SU-DHL-6 (cell line): Measurements from ENCODE around the gene ACOT8.

Experiments used
- H2AFZ ChIP-seq: fragments of 200-600 bp; sonication (generic); 2 replicates; pipeline ENCODE4 v1.6.1; 2014; ENCODE audit warnings: low read depth, mild to moderate bottlenecking, moderate library complexity, mixed read lengths, antibody characterized with exemption, low read length; ENCODE audit not compliant: severe bottlenecking
- H3F3A ChIP-seq: fragments of 200-600 bp; shearing (Covaris generic); 2 replicates; pipeline ENCODE4 v1.6.0; 2016; ENCODE audit warnings: antibody characterized with exemption, mild to moderate bottlenecking; ENCODE audit not compliant: insufficient read depth
- H3K27ac ChIP-seq: fragments of 200-600 bp; sonication (generic); 2 replicates; pipeline ENCODE4 v1.5.1; 2016; ENCODE audit warnings: low read depth, mild to moderate bottlenecking, low read length, moderate library complexity, mixed read lengths
- H3K27me3 ChIP-seq: fragments of 200-600 bp; sonication (generic), shearing (Covaris generic); 2 replicates; pipeline ENCODE4 v1.6.0; 2014; ENCODE audit warnings: mild to moderate bottlenecking, low read length
- H3K36me3 ChIP-seq: fragments of 200-600 bp; sonication (generic); 2 replicates; pipeline ENCODE4 v1.6.1; 2014; ENCODE audit warnings: mild to moderate bottlenecking, low read length, mixed read lengths
- H3K4me2 ChIP-seq: fragments of 300-600, 200-600 bp; shearing (Covaris generic), sonication (generic); 2 replicates; pipeline ENCODE4 v1.6.0; 2014; ENCODE audit warnings: low read length, low read depth, mild to moderate bottlenecking; ENCODE audit not compliant: poor library complexity, severe bottlenecking
- H3K4me3 ChIP-seq: fragments of 200-600 bp; sonication (generic); 2 replicates; pipeline ENCODE4 v1.5.1; 2014; ENCODE audit warnings: antibody characterized with exemption, low read length, mild to moderate bottlenecking, mixed read lengths; ENCODE audit not compliant: insufficient read depth, poor library complexity, severe bottlenecking
- H3K79me2 ChIP-seq: fragments of 200-600 bp; sonication (generic); 2 replicates; pipeline ENCODE4 v1.6.1; 2014; ENCODE audit warnings: mild to moderate bottlenecking, low read length, moderate library complexity; ENCODE audit not compliant: insufficient read depth
- H3K9ac ChIP-seq: fragments of 200-600 bp; sonication (generic); 2 replicates; pipeline ENCODE4 v1.7.0; 2014; ENCODE audit warnings: mild to moderate bottlenecking, low read length
- H3K9me2 ChIP-seq: fragments of 200-600 bp; sonication (generic); replicated peaks from 2 replicates; pipeline ENCODE4 v1.6.1; 2014; ENCODE audit warnings: low read length; ENCODE audit not compliant: insufficient read depth
- H3K9me3 ChIP-seq: fragments of 200-600 bp; sonication (generic); 2 replicates; pipeline ENCODE4 v1.6.1; 2014; ENCODE audit warnings: low read length, mixed read lengths; ENCODE audit not compliant: insufficient read depth
- H4K20me1 ChIP-seq: fragments of 200-600 bp; sonication (generic); 2 replicates; pipeline ENCODE4 v1.6.1; 2014; ENCODE audit warnings: low read depth, mild to moderate bottlenecking, antibody characterized with exemption, low read length, moderate library complexity, mixed read lengths
- EZH2phosphoT487 ChIP-seq: fragments of 200-600 bp; sonication (generic), shearing (Covaris generic); conservative IDR thresholded peaks from 2 replicates; pipeline ENCODE4 v1.6.1; 2018; ENCODE audit warnings: mild to moderate bottlenecking, antibody characterized with exemption, low read length, moderate library complexity, mixed read lengths
- TF ChIP-seq, protein P1 (sequence below): fragments of 200-600 bp; sonication (generic); IDR thresholded peaks from one replicate; pipeline ENCODE4 v1.5.1; 2017; ENCODE audit warnings: antibody characterized with exemption, mild to moderate bottlenecking, low read length, moderate library complexity; ENCODE audit not compliant: insufficient read depth, poor library complexity, severe bottlenecking

Gene ACOT8

DNA sequence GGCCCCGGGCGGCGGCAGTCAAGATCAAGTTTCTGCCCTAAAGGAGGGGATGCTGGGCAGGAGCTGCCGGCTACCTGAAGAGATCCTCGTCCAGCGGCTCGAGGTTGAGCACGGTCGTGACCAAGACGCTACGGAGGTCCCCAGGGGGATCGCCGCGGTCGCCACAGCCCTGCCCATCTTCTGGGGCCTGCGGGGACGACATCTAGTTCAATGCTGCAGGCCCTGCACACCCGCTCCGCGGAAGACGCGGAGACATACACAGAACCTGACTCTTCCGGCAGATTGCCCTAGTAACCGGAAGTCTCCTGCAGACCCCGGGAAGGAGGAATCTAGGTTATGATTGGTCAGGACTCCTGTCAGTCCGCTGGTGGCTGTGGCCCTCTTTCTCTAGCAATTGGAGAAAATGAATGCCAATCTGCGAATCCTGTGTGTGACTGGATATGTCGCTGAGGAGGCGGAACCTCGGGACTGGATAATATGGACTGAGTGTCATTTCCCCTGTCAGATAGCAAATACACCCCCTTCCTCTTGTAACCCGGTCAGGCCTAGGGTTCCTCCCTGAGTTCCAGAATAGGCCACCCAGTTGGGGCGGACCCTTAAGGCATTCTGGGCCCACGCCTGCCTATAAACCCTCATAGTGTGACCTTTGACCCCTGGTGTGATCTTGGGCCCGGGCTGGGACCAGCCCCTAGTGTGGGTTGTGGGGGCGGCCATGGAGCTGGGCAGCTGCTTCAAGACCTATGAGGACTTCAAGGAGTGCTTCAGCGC lies at the start of gene ACOT8, which contains the start of gene ZSWIM3:
ACOT8 (minus strand) TSS at position 279 of the 768 bp plus-strand sequence; CDS start at position 202, 77 bp downstream.
ZSWIM3 (plus strand) TSS at position 501 of the 768 bp plus-strand sequence; CDS start at position 713, 212 bp downstream.
- peak within 1 kb of the TSS; percentile 95 for H3K4me3 ChIP-seq
- H3K9ac ChIP-seq = peak within 1 kb of the TSS; percentile 88
- H3K79me2 ChIP-seq = peaks cover 19% of the 10 kb centered on the region
- no peak for TF ChIP-seq EZH2phosphoT487
- TF ChIP-seq, protein P1, sequence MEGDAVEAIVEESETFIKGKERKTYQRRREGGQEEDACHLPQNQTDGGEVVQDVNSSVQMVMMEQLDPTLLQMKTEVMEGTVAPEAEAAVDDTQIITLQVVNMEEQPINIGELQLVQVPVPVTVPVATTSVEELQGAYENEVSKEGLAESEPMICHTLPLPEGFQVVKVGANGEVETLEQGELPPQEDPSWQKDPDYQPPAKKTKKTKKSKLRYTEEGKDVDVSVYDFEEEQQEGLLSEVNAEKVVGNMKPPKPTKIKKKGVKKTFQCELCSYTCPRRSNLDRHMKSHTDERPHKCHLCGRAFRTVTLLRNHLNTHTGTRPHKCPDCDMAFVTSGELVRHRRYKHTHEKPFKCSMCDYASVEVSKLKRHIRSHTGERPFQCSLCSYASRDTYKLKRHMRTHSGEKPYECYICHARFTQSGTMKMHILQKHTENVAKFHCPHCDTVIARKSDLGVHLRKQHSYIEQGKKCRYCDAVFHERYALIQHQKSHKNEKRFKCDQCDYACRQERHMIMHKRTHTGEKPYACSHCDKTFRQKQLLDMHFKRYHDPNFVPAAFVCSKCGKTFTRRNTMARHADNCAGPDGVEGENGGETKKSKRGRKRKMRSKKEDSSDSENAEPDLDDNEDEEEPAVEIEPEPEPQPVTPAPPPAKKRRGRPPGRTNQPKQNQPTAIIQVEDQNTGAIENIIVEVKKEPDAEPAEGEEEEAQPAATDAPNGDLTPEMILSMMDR = no peak
- no peaks in the 10 kb centered on the region for H3F3A ChIP-seq
- H4K20me1 ChIP-seq = no peaks in the 10 kb centered on the region
- no peaks in the 10 kb centered on the region for H3K27me3 ChIP-seq
- H3K36me3 ChIP-seq = no peaks in the 10 kb centered on the region
- H3K27ac ChIP-seq = peak within 1 kb of the TSS; percentile 65
- peak within 1 kb of the TSS; percentile 84 for H3K4me2 ChIP-seq
- H2AFZ ChIP-seq = peak within 1 kb of the TSS; percentile 79
- H3K9me3 ChIP-seq = no peaks in the 10 kb centered on the region
- no peaks in the 10 kb centered on the region for H3K9me2 ChIP-seq

DNA sequence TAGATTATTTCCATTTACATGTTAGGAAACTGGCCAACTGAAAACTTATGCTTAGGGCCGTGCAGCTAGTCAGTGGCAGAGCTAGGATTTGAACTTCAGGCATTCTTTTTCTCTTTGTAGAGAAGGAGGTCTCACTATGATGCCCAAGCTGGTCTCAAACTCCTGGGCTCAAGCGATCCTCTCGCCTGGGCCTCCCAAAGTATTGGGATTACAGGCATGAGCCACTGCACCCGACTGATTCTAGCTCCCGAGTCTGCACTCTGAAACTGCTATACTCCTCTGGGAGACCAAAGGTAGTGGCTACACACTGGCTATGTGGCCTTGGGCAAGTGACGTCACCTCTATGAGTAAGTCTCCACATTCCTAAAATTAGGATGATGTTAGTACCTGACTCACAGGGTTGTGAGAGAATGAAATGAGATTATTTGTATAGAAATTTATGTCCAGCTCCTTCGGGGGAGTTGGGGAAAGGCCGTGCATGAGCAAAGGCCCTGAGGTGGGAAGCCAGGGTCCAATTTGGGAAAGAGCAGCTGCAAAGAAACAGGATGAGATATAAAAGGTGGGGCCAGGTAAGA lies 48.4 kb upstream of the ACOT8 start:
- Histone ChIP-seq H3K9me2 (no peaks in the 10 kb centered on the region), H3K27ac (no peak overlapping the region), H3K9ac (no peak overlapping the region), H4K20me1 (no peaks in the 10 kb centered on the region), H3K4me2 (no peak overlapping the region), H3K27me3 (no peaks in the 10 kb centered on the region), H3K9me3 (no peaks in the 10 kb centered on the region), H3F3A (no peaks in the 10 kb centered on the region), H3K4me3 (no peak overlapping the region), H2AFZ (no peak overlapping the region), H3K79me2 (no peaks in the 10 kb centered on the region), H3K36me3 (no peaks in the 10 kb centered on the region)
- TF ChIP-seq, protein P1 = no peak
- TF ChIP-seq EZH2phosphoT487 = no peak

DNA sequence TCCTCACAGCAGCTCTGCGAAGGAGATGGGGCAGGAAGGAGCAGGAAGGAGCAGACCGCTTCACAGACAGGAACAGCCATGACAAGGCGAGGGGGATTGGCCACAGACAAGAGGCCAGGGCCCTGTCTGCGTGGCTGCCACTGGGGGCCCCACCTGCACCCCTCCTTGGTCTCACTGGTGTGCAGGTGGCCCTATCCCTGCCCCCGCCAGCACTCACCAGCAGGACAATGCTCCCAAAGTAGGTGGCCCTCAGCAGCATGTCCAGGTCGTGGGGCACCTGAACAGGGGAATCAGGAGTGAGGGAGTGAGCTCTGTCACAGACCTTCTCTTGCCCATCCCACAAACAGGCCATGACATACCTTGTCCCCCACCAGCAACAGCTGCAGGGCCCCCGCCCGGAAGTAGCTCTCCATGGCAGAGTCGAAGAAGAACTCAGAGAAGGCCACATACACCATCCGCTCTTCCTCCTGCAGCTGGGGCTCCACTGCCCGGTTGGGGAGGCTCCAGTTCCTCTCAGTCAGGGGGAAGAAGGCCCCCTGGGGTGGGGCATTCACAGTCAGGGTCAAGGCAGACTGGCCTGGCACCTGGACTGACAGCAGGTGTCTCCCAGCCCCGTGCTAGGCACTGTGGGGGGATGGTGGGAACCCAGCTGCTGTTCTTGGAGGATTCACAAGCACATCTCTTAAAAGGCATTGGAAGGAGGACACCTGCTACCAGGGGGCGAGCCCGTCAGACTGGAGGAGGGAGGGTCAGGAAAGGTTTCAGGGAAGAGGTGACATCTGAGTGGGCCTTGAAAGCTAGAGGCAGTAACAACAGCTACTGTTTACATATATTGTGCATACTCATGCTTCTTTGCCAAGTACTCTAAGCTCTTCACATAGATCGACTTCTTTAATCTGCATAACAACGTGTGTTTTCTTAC lies 47.7 kb upstream of the ACOT8 start:
- H4K20me1 ChIP-seq = no peaks in the 10 kb centered on the region
- no peak overlapping the region for H3K4me3 ChIP-seq
- H3K36me3 ChIP-seq = no peaks in the 10 kb centered on the region
- no peak overlapping the region for H3K27ac ChIP-seq
- no peak overlapping the region for H3K4me2 ChIP-seq
- H3K9me3 ChIP-seq = no peaks in the 10 kb centered on the region
- H3K27me3 ChIP-seq = no peaks in the 10 kb centered on the region
- no peaks in the 10 kb centered on the region for H3F3A ChIP-seq
- H3K9ac ChIP-seq = no peak overlapping the region
- no peaks in the 10 kb centered on the region for H3K9me2 ChIP-seq
- H3K79me2 ChIP-seq = no peaks in the 10 kb centered on the region
- TF ChIP-seq EZH2phosphoT487 = no peak
- TF ChIP-seq, protein P1 = no peak
- no peak overlapping the region for H2AFZ ChIP-seq
